HEK293 (cell line): Measurements from ENCODE around the gene NEMP2.
A peak's percentile ranks its signal among the peaks of the same experiment; 100 is the strongest.
"Not testable (repeated sequence)": the region's sequence is repeated elsewhere in the genome, so short reads cannot be mapped to it uniquely, and the experiment has no call there.

Source experiments
- CTCF ChIA-PET: fragments of 350-600 bp; formaldehyde crosslinking; extraction: SDS; loops from one replicate; lab custom pipeline; 2021; ENCODE audit warnings: antibody characterized with exemption; lab: Yijun Ruan, JAX
- POLR2A ChIA-PET: fragments of 300-600 bp; formaldehyde crosslinking; extraction: SDS; loops from one replicate; lab custom pipeline; 2020; ENCODE audit warnings: antibody characterized with exemption, inconsistent platforms; lab: Yijun Ruan, JAX
- H3K27ac ChIP-seq: fragments of 200-500 bp; sonication (Bioruptor generic); 2 replicates; pipeline ENCODE4 v1.5.1; 2014; ENCODE audit warnings: low read depth, low read length, control low read depth, inconsistent platforms; ENCODE audit errors: extremely low read depth
- H3K36me3 ChIP-seq, 2 experiments: fragments of 200-500 bp in 1 of 2; sonication (Bioruptor generic) in 1 of 2; 1 replicate in 1 of 2; 2 replicates in 1 of 2; pipeline ENCODE4 v1.5.1; 2014 to 2017; ENCODE audit warnings: inconsistent platforms in 2 of 2, low read length in 2 of 2; ENCODE audit not compliant: control insufficient read depth in 2 of 2, insufficient read depth in 1 of 2
- H3K4me1 ChIP-seq: fragments of 200-500 bp; sonication (Bioruptor generic); 2 replicates; pipeline ENCODE4 v1.5.1; 2014; ENCODE audit warnings: mild to moderate bottlenecking, low read length, inconsistent platforms; ENCODE audit not compliant: control insufficient read depth, insufficient read depth
- H3K4me3 ChIP-seq: 2 replicates; pipeline ENCODE4 v1.5.1; 2011; ENCODE audit warnings: low read depth, mild to moderate bottlenecking, control low read depth, low read length, moderate library complexity
- H3K9me3 ChIP-seq: fragments of 200-500 bp; sonication (Bioruptor generic); 2 replicates; pipeline ENCODE4 v1.5.1; 2014; ENCODE audit warnings: low read depth, low read length, inconsistent platforms; ENCODE audit not compliant: control insufficient read depth, insufficient read depth
- CTCF ChIP-seq: fragments of 450-650 bp; formaldehyde crosslinking; IDR thresholded peaks from 2 replicates; pipeline ENCODE4 v1.5.1; 2016; ENCODE audit warnings: missing biosample characterization, missing genetic modification characterization
- FEZF1 ChIP-seq: fragments of 450-650 bp; formaldehyde crosslinking; IDR thresholded peaks from 2 replicates; pipeline ENCODE4 v1.5.1; 2016; ENCODE audit warnings: missing biosample characterization, missing genetic modification characterization
- INSM2 ChIP-seq: fragments of 450-650 bp; formaldehyde crosslinking; IDR thresholded peaks from 2 replicates; pipeline ENCODE4 v1.5.1; 2016; ENCODE audit warnings: missing biosample characterization, missing genetic modification characterization
- KLF9 ChIP-seq: fragments of 450-650 bp; formaldehyde crosslinking; IDR thresholded peaks from 2 replicates; pipeline ENCODE4 v1.5.1; 2016; ENCODE audit warnings: missing biosample characterization, missing genetic modification characterization, low read depth
- OSR2 ChIP-seq: fragments of 450-650 bp; formaldehyde crosslinking; IDR thresholded peaks from 2 replicates; pipeline ENCODE4 v1.5.1; 2016; ENCODE audit warnings: missing biosample characterization, missing genetic modification characterization
- PRDM10 ChIP-seq: fragments of 450-650 bp; formaldehyde crosslinking; IDR thresholded peaks from 2 replicates; pipeline ENCODE4 v1.5.1; 2016; ENCODE audit warnings: missing biosample characterization, missing genetic modification characterization
- WT1 ChIP-seq: fragments of 450-650 bp; formaldehyde crosslinking; IDR thresholded peaks from 2 replicates; pipeline ENCODE4 v1.5.1; 2016; ENCODE audit warnings: missing biosample characterization, missing genetic modification characterization
- ZFP41 ChIP-seq: fragments of 450-650 bp; formaldehyde crosslinking; IDR thresholded peaks from 2 replicates; pipeline ENCODE4 v1.5.1; 2016; ENCODE audit warnings: missing biosample characterization, missing genetic modification characterization, borderline replicate concordance
- ZNF148 ChIP-seq: fragments of 450-650 bp; formaldehyde crosslinking; IDR thresholded peaks from 2 replicates; pipeline ENCODE4 v1.5.0; 2017; ENCODE audit warnings: missing biosample characterization, missing genetic modification characterization, borderline replicate concordance
- ZNF184 ChIP-seq: fragments of 450-650 bp; IDR thresholded peaks from 2 replicates; pipeline ENCODE4 v1.5.1; 2018; ENCODE audit warnings: missing biosample characterization, mild to moderate bottlenecking, missing genetic modification characterization
- ZNF530 ChIP-seq: fragments of 450-650 bp; formaldehyde crosslinking; IDR thresholded peaks from 2 replicates; pipeline ENCODE4 v1.5.1; 2016; ENCODE audit warnings: low read depth, missing biosample characterization, missing genetic modification characterization
- ZNF580 ChIP-seq: fragments of 450-650 bp; formaldehyde crosslinking; IDR thresholded peaks from 2 replicates; pipeline ENCODE4 v1.5.1; 2016; ENCODE audit warnings: missing biosample characterization, missing genetic modification characterization
- ZNF610 ChIP-seq: fragments of 450-650 bp; formaldehyde crosslinking; IDR thresholded peaks from 2 replicates; pipeline ENCODE4 v1.5.1; 2016; ENCODE audit warnings: missing biosample characterization, missing genetic modification characterization, borderline replicate concordance
- ZNF654 ChIP-seq: fragments of 450-650 bp; formaldehyde crosslinking; IDR thresholded peaks from 2 replicates; pipeline ENCODE4 v1.5.1; 2016; ENCODE audit warnings: low read depth, missing biosample characterization, missing genetic modification characterization
- ZNF701 ChIP-seq: fragments of 450-650 bp; formaldehyde crosslinking; IDR thresholded peaks from 2 replicates; pipeline ENCODE4 v1.5.1; 2016; ENCODE audit warnings: missing biosample characterization, missing genetic modification characterization
- ZNF747 ChIP-seq: fragments of 450-650 bp; formaldehyde crosslinking; IDR thresholded peaks from 2 replicates; pipeline ENCODE4 v1.5.1; 2016; ENCODE audit warnings: missing biosample characterization, missing genetic modification characterization
- ZNF843 ChIP-seq: fragments of 450-650 bp; formaldehyde crosslinking; IDR thresholded peaks from 2 replicates; pipeline ENCODE4 v1.5.1; 2016; ENCODE audit warnings: missing biosample characterization, missing genetic modification characterization
- ZXDB ChIP-seq: fragments of 450-650 bp; formaldehyde crosslinking; IDR thresholded peaks from 2 replicates; pipeline ENCODE4 v1.5.1; 2016; ENCODE audit warnings: missing biosample characterization, missing genetic modification characterization

Gene NEMP2

GRCh38 chr2:190511104-190511503 lies 23.4 kb downstream of the NEMP2 start:
- Histone ChIP-seq H3K9me3 (no peaks in the 10 kb centered on the region), H3K4me1 (0 out of 2 replicates have a peak, but pooled peaks cover 2% of the 10 kb centered on the region), H3K27ac (no peak overlapping the region), H3K4me3 (no peak overlapping the region), H3K36me3 (peaks cover 0 to 19% of the 10 kb centered on the region in 2 experiments; a peak in 2 of 3 replicates)
- POLR2A ChIA-PET, result no interaction called here
- CTCF ChIA-PET, result interaction anchor here (0.6 to 1.1 kb wide), 6 partner anchors 33 to 132 kb away, joined by 3 to 10 read pairs (median 4); no protein-coding TSS in a partner anchor
- peak; percentile 59 for TF ChIP-seq ZNF654 (tag by site-specific recombination)
- no peak for TF ChIP-seq ZFP41
- peak; percentile 58; the same call in 1 of the 2 replicates for TF ChIP-seq CTCF (tag by site-specific recombination)

GRCh38 chr2:190509895-190510294 lies 24.6 kb downstream of the NEMP2 start:
- H3K4me3 ChIP-seq, H3K27ac ChIP-seq, H3K4me1 ChIP-seq, POLR2A ChIA-PET, H3K9me3 ChIP-seq: not testable (repeated sequence)
- CTCF ChIA-PET, result interaction anchor here (0.7 to 2.0 kb wide), 2 partner anchors 127 to 314 kb away, joined by 3 to 7 read pairs; no protein-coding TSS in a partner anchor
- TF ChIP-seq ZNF843 (tag by site-specific recombination) (peak; percentile 52; the same call in 1 of the 2 replicates), OSR2 (tag by site-specific recombination) (0 out of 2 replicates have a peak, but pooled peaks have one; percentile 12), CTCF (tag by site-specific recombination) (0 out of 2 replicates have a peak, but pooled peaks have one; percentile 29), FEZF1 (tag by site-specific recombination) (peak; percentile 56), PRDM10 (peak; percentile 68), ZXDB (tag by site-specific recombination) (peak; percentile 49), ZNF580 (tag by site-specific recombination) (0 out of 2 replicates have a peak, but pooled peaks have one; percentile 20)
- peaks cover 0 to 26% of the 10 kb centered on the region in 2 experiments; a peak in 2 of 3 replicates for H3K36me3 ChIP-seq

GRCh38 chr2:190507135-190507534 lies 27.4 kb downstream of the NEMP2 start:
- ChIA-PET CTCF (no interaction called here), POLR2A (no interaction called here)
- Histone ChIP-seq H3K4me1 (0 out of 2 replicates have a peak, but pooled peaks cover 2% of the 10 kb centered on the region), H3K36me3 (peaks cover 0 to 17% of the 10 kb centered on the region in 2 experiments; a peak in 2 of 3 replicates), H3K4me3 (no peak overlapping the region), H3K27ac (no peak overlapping the region), H3K9me3 (no peaks in the 10 kb centered on the region)
- no peak for TF ChIP-seq INSM2 (tag by site-specific recombination)
- no peak for TF ChIP-seq ZNF701 (tag by site-specific recombination)
- no peak for TF ChIP-seq ZNF148 (tag by site-specific recombination)
- TF ChIP-seq ZNF530, result no peak
- no peak for TF ChIP-seq WT1
- TF ChIP-seq KLF9 (tag by site-specific recombination), result no peak
- TF ChIP-seq ZNF610 (tag by site-specific recombination), result no peak
- no peak for TF ChIP-seq ZNF184 (tag by site-specific recombination)
- no peak for TF ChIP-seq ZNF747 (tag by site-specific recombination)
